Measurements from ENCODE around the gene AQP2. TPM values are rescaled to one million over a fixed set of nuclear protein-coding genes. Genes with fewer than 3 reads are reported as not detected.

Gene AQP2, protein sequence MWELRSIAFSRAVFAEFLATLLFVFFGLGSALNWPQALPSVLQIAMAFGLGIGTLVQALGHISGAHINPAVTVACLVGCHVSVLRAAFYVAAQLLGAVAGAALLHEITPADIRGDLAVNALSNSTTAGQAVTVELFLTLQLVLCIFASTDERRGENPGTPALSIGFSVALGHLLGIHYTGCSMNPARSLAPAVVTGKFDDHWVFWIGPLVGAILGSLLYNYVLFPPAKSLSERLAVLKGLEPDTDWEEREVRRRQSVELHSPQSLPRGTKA
- 0.24 TPM for total RNA-seq (ENCODE audit: insufficient read depth, low replicate concordance)

GRCh38 chr12:49950273-49951251 lies at the start of gene AQP2:
Gene AQP2, plus strand, starts transcription at chr12:49950737. Its CDS starts 94 bp downstream, at chr12:49950831.
- no peak for DNase-seq (ENCODE audit: low spot score)

DNA sequence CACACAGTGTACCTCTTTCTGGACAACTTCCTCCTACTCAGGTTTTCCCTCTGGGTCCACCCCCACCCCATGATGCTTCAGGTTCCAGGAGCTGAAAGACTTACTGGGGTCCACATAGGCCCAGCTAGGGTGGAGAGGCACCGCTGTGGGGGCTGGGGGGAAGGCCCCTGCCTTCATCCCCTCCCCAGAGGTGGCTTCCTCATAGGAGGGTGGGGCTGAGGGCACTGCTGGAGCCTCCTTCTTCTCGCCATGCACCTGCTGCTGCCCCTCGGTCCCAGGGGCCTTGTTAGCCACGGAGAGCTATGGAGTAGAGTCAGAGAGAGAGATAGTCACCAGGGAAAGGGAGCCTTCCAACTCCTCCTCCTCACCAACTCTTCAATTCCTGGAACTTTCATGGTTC lies 49.5 kb upstream of the AQP2 start:
- DNase-seq (ENCODE audit: low spot score): no peak

GRCh38 chr12:49901986-49902385 lies 48.6 kb upstream of the AQP2 start:
- DNase-seq (ENCODE audit: low spot score): no peak

DNA sequence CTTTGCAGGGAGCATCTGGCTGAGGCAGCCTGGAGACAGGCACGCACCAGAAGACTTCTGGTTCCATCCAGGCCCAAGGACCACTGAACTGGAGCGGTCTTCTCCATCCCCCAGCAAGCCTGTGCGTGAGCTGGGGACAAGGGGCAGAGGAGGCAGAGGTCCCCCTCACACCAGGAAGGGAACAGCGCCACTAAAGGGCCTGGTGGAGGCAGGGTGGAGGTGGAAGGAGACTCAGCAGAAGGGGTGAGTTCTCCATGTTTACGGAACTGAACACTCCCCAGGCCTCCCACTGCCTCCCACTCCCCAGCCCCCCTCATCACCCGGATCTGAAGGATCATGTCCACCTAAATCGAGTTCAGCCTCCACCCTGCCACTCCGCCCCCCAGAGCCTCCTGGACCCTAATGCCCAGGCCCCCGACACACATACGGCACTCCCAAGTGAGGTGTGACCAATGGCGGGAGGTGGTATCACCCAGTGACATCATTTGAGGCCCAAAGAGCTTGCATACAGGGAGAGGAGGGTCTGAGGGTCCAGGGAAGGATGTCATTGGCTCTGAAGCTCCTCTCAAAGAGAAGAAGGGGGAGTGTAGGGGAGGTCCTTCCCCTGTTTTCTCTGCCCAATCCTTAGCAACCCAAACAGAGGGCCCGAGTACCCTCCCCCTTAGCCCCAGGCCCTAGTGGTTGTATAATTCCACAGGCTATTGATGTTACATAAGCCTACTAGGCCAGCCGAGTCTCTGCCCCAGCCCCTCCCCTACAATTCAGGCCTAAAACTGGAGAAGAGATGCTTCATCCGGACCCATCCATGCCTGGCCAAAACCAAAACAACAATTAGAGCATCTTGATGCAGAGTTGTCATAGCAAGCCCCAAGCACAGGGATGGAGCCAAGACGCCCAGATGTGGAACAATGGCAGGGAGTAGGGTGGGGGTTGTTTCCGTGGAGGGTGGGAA lies 47.9 kb upstream of the AQP2 start:
- peak; percentile 84 for DNase-seq (ENCODE audit: low spot score)

GRCh38 chr12:49903351-49903699 lies 47.2 kb upstream of the AQP2 start:
- DNase-seq (ENCODE audit: low spot score): no peak

DNA sequence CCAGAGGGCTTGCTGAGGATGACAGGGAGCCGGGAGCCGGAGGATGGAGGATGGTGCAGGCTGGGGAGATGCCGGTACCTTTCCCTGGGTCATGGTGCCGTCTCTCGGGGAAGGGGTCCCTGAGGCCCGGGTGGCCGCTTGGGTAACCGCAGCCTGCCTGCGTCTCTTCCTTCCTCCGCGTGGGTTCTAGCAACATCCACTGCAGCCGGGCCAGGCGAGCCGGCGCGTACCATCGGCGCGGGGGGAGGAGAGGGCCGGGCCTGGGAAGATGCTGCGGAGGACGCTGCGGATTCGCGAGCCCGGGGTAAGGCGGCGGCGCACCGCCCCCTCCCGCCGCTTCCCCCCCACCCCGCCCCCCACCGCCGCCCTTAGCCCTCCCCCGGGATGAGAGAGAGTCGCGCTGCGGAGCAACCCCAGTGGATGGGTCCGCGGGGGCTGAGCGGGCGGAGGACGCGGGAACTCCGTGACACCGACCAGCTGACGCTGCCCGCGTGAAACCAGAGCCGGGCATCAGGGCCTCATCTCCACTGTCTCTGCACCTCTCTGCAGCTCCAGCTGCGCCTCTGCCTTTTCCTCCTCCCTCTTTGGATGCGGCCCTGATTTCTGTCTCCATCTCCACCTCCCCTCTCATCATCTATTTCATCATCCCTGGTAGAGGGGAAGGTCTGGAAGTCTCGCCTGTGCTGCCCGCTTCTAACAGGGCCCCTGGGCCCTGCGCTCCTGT lies 46.7 kb upstream of the AQP2 start, which contains the start of gene FAIM2:
FAIM2 (minus strand) TSS at position 201 of the 724 bp plus-strand sequence; CDS start at position 93, 108 bp downstream.
- DNase-seq (ENCODE audit: low spot score): peak; percentile 95

DNA sequence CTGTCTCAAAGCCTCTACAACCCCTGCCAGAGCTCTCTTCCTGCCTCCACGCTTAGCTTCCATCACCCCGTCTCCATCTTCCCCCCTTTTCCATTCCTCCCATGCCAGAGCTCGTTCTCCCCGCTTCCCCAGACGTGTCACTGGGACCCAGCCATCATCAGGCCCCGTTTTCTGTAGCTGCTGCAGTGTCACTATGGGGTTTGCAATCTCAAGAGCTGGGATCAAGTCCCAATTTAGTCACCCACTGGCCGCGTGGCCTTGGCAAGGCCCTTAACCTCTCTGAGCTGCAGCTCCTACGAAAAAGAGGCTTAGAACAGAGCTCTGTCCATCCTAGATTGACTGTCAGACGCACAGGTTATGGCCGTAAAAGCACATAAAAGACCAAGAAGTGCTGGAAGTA lies 45.9 kb upstream of the AQP2 start:
- no peak for DNase-seq (ENCODE audit: low spot score)

- peak; percentile 41 for DNase-seq (ENCODE audit: low spot score)
Measured at GRCh38 chr12:49905718-49906314, 44.7 kb upstream of the AQP2 start.

DNA sequence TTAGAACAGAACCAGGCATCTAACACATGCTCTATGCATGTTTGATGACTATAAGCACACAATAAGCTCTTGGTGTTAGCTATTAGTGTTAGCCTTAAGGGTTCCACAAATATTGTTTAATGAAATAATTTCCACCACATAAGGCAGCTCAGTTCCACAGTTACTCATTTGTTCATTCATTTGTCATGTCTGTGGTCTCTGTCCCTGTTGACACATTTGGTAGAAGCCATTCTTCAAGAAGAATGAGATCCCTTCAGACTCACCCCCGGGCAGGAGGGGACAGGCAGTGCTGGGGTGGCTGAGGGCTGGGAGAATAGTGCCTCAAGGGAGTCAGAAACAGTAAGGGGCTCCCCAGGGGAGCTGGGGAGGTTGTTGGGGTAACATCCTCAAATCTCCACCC lies 43.2 kb upstream of the AQP2 start:
- DNase-seq (ENCODE audit: low spot score): no peak

DNA sequence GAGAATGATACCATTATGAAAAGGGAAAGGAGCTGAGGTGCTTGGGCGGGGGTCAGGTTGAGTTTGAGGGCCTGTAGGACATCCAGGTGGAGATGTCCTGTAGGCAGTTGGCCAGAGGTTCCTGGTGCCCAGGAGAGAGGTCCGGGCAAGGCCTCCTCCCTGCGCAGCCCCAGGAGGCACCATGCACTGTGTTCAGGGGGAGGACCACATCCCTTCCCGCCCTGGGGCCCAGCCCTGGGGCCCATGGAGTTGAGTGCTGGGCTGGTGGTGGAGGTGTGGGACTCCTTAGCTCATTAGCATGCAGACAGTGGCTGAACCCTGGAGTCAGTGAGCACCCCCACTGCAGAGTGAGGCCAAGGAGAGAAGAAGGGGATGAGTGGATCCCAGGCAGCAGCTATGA lies 41.2 kb upstream of the AQP2 start:
- DNase-seq (ENCODE audit: low spot score): no peak

GRCh38 chr12:49909826-49910225 lies 40.7 kb upstream of the AQP2 start:
- peak; percentile 76 for DNase-seq (ENCODE audit: low spot score)

DNA sequence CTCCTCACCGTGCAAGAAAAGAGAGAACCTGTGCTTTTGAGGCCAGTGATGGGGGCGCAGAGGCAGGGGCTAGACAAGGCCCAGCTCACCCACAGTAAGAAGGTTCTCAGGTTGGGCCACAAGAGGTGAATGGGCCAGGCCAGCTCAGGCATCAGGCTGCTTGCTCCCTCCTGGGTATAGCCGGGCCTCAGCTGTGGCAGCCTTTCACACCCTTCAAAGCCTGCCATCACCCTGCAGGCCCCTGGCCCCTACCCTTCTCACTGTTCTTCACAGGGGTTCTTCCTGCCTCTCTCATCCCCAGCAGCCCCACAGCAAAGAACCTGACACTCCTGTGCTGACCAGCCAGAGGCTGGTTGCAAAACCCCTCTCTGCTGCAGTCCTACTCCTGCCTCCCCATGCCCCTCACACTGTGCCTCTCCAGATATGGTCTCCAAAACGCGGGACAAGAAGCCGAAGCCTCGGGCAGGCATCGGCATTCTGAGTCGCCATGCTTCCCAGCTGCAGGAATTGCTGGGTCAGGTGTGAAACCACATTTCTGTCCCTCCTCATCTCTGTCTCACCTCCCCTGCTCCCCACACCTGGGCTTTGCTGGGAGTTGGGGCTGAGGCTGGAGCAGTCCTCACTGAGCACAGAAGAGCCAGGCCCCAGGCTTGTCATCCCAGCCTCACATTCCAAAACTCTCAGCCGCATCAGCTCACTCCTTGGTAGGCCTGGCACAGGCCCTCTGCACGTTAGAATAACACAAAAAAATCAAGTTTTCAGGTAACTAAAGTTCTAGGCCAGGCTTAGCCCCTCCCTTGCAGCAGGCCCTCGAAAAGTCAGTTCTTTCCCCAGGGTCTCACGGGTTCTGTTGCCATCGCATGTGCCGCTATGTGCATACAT lies 40.0 kb upstream of the AQP2 start:
- DNase-seq (ENCODE audit: low spot score): no peak

DNA sequence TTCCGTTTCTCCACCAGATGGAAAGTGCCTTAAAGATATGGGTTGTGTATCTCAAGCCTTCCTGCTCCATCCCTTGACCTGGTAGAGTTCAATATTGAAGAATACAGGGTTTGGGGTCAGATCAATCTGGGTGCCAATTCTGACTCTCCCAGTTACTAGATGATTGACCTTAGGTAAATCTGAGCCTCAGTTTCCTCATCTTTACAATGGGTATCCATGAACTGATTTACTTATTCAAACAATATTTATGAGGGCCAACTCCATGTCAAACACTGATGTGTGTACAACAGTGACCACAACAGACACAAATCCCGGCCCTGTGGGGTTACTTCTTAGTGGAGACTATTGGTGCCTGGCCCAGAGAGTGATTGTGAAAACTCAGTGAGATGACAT lies 39.3 kb upstream of the AQP2 start:
- no peak for DNase-seq (ENCODE audit: low spot score)

DNA sequence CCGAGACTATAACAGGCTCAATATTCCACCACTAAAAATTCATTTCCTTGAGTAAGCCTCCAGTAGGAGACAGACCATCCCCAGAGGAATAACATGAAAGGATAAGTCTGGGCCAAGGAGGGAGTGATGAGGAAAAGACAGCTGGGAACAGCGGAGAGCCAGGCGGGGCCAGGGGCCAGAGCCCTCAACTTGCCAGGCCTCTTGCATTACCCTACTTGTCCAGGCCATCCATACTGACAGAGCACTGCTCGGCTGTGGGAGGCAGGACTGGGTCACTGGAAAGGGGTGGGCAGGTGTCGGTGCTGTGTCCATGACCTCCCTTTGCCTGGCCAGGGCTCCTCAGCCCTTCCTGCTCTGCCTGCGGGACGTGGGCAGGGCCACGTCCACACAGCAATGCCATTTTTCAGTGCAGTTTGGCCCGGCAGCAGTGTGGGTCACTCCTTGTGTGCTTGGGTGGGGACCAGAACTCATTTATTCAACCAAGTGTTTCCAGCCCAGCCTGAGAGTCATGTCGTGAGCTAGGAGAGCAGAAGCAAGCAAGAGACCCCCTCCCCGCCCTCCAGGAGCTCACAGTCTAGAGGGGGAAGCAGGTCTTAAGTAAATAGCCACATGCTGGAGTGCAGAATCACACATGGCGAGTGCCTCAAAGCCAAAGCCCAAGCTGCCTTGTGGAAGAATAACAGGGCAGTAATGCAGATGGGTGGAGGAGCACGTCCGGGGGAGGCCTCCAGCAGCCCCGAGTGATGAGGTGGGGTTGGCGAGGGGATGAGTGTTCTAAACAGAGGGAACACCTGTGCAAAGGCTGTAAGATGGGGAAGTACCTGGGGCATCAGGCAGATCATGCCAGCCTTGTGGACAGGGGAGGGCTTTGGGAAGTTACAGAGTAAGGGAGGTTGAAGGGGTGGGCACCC lies 37.9 kb upstream of the AQP2 start:
- DNase-seq (ENCODE audit: low spot score): no peak

- DNase-seq (ENCODE audit: low spot score): no peak
Measured at GRCh38 chr12:49916129-49916919, 34.2 kb upstream of the AQP2 start.

GRCh38 chr12:49917166-49917787 lies 33.3 kb upstream of the AQP2 start:
- no peak for DNase-seq (ENCODE audit: low spot score)

GRCh38 chr12:49917788-49918173 lies 32.8 kb upstream of the AQP2 start:
- DNase-seq (ENCODE audit: low spot score): no peak

Data from umbilical cord (tissue), 2 donors.